HFFc6 (cell line): ENCODE measurements around the gene SSU72. TPM values are rescaled to one million over a fixed set of nuclear protein-coding genes. Genes with fewer than 3 reads are reported as not detected.

Experiments
- DNase-seq: peaks from one replicate; pipeline ENCODE4 v3.0.0-alpha.2; 2018
- H3K27ac Mint-ChIP-seq: 2 replicates; pipeline ENCODE4 v1.8.0; 2020; ENCODE audit warnings: mild to moderate bottlenecking, mixed read lengths
- H3K27me3 Mint-ChIP-seq: 2 replicates; pipeline ENCODE4 v1.8.0; 2021; ENCODE audit warnings: mild to moderate bottlenecking, moderate library complexity, mixed read lengths; ENCODE audit not compliant: insufficient read depth
- H3K36me3 Mint-ChIP-seq: 2 replicates; pipeline ENCODE4 v1.8.0; 2021; ENCODE audit warnings: low read depth, mixed read lengths
- H3K4me1 Mint-ChIP-seq: 2 replicates; pipeline ENCODE4 v1.8.0; 2020; ENCODE audit warnings: low read depth, mixed read lengths
- H3K4me3 Mint-ChIP-seq: 2 replicates; pipeline ENCODE4 v1.8.0; 2020; ENCODE audit warnings: mild to moderate bottlenecking, moderate library complexity, mixed read lengths
- H3K9me3 Mint-ChIP-seq: 2 replicates; pipeline ENCODE4 v1.8.0; 2020; ENCODE audit warnings: mild to moderate bottlenecking, mixed read lengths
- CTCF ChIP-seq: fragments of 200-600 bp; sonication (generic); IDR thresholded peaks from 2 replicates; pipeline ENCODE4 v1.5.0; 2021; ENCODE audit warnings: antibody characterized with exemption, mild to moderate bottlenecking
- long read RNA-seq: library from polyadenylated mRNA; unstranded; transcript quantifications from one replicate; pipeline ENCODE4 v2.0.0, GENCODE V29; 2019
- total RNA-seq, 6 experiments: library from RNA; stranded (reverse); fragmentation: NEBNext Ultra II Directional; extraction: Animal tissue kit (Norgen Biotek cat#: 25700); gene quantifications; 2 replicates in 1 of 6; 3 replicates in 5 of 6; pipeline ENCODE4 v1.2.3, GENCODE V29; 2021

The SSU72 gene
- total RNA-seq = 100 to 1,000 TPM; 132 to 156 (median 137) TPM
- long read RNA-seq, full-length matches to known transcripts = 196 of 214 reads
- long read RNA-seq, partial matches to known transcripts = 6 of 214 reads
- long read RNA-seq, other reads (novel, unspliced or antisense) = 12 of 214 reads

GRCh38 chr1:1574721-1575537 lies at the start of gene SSU72:
TSS of gene SSU72 (minus strand) at chr1:1574863. CDS start at chr1:1574557, 306 bp downstream.
- Mint-ChIP-seq H3K27ac (peak within 1 kb of the TSS; percentile 99), H3K9me3 (no peaks in the 10 kb centered on the region), H3K4me3 (peak within 1 kb of the TSS; percentile 98), H3K36me3 (peaks cover 21% of the 10 kb centered on the region), H3K27me3 (peaks cover 13% of the 10 kb centered on the region), H3K4me1 (peaks cover 27% of the 10 kb centered on the region)
- no peak for TF ChIP-seq CTCF
- peak; percentile 86 for DNase-seq

GRCh38 chr1:1623631-1624442 lies 49.2 kb upstream of the SSU72 start:
- Mint-ChIP-seq H3K27ac (no peak overlapping the region), H3K9me3 (no peaks in the 10 kb centered on the region), H3K4me3 (no peak overlapping the region), H3K36me3 (no peaks in the 10 kb centered on the region), H3K4me1 (no peaks in the 10 kb centered on the region; the same call in 1 of the 2 replicates), H3K27me3 (peaks cover under 1% of the 10 kb centered on the region; the same call in 1 of the 2 replicates)
- no peak for DNase-seq
- TF ChIP-seq CTCF = no peak

GRCh38 chr1:1623181-1623630 lies 48.5 kb upstream of the SSU72 start:
- no peak for DNase-seq
- no peak for TF ChIP-seq CTCF
- Mint-ChIP-seq H3K9me3 (no peaks in the 10 kb centered on the region), H3K4me3 (no peak overlapping the region), H3K27me3 (peaks cover 1% of the 10 kb centered on the region; the same call in 1 of the 2 replicates), H3K4me1 (no peaks in the 10 kb centered on the region; the same call in 1 of the 2 replicates), H3K36me3 (no peaks in the 10 kb centered on the region), H3K27ac (no peak overlapping the region)

- TF ChIP-seq CTCF = no peak
- H3K27ac Mint-ChIP-seq = no peak overlapping the region
- no peaks in the 10 kb centered on the region for H3K36me3 Mint-ChIP-seq
Observed at GRCh38 chr1:1622788-1623094, 48.1 kb upstream of the SSU72 start.

GRCh38 chr1:1622010-1622787 lies 47.5 kb upstream of the SSU72 start:
- Mint-ChIP-seq H3K27me3 (peaks cover 1% of the 10 kb centered on the region; the same call in 1 of the 2 replicates), H3K9me3 (no peaks in the 10 kb centered on the region), H3K36me3 (0 out of 2 replicates have a peak, but pooled peaks cover 4% of the 10 kb centered on the region), H3K4me1 (peaks cover 5% of the 10 kb centered on the region; the same call in 1 of the 2 replicates), H3K4me3 (no peak overlapping the region), H3K27ac (no peak overlapping the region)
- DNase-seq = no peak
- TF ChIP-seq CTCF = no peak

More at GRCh38 chr1:1622788-1623094, 48.1 kb upstream of the SSU72 start:
- no peak for DNase-seq
- H3K4me1 Mint-ChIP-seq = no peaks in the 10 kb centered on the region; the same call in 1 of the 2 replicates
- H3K27me3 Mint-ChIP-seq = peaks cover 1% of the 10 kb centered on the region; the same call in 1 of the 2 replicates
- H3K4me3 Mint-ChIP-seq = no peak overlapping the region
- no peaks in the 10 kb centered on the region for H3K9me3 Mint-ChIP-seq
